ENCODE results near the gene PDZRN3.

The PDZRN3 gene

DNA sequence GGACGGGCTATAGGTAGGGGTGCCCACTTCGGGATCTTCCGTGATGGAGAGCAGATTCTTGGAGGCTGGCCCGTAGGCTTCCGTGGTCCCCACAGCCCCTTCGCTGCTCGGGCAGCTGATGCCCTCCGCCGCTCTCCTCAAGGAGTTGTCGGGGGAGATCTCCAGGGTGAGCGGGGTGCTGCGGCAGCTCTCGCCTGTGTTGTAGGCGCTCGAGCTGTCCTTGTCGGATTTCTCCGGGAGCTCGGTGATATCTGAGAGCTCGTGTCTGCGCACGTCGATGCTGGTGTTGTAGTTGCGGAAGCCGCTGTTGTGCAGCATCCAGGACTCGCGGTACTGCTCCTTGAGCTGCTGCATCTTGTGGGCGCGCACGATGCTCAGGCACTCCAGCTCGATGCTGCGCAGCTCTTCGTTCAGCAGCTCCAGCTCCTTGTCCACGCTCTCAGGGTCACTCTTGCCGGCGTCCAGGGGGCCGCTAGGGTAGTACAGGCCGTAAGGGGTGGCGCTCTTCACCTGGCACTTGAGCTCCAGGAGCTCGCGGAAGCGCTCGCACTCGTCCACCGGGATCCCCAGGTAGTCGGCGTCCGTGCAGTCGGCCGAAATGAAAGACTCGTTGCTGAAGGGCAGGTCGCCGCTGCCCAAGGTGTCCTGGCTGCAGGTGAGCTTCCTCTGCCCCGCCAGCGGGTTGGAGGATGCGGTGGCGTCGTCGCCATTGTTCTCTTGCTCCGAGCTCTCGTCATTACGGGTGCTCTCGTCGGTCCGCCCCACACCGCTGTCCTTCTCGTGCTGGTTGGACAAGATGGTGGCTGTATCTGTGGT is 240.4 kb downstream of the PDZRN3 start:
- no peak for DNase-seq (ENCODE audit: low read depth)

DNA sequence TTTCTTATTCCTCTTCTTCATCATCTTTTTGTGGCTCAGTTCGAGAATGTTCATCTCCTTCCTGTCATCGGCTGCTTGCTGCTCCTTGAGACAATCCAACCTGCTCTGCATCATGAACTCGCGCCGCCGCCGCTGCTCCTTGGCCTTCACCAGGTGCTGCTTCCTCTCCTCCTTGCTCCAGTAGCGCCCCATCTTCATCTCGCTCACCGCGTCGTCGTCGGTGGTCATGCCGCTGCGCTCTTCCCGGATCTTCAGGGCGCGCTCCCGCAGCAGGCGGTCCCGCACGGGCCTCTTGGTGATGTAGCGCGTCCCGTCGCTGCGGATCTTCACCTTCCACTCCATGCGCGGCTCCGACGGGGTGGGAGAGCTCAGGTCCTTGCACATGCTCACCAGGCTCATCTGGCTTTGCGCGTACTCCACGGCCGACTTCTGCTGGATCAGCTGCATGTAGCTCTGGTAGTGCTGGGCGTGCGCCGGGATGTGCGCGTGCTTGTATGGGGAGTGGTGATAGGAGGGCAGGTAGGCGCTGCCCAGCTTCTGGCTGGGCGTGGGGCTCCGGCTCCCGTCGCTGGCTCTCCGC is 241.2 kb downstream of the PDZRN3 start:
- DNase-seq (ENCODE audit: low read depth) = no peak

DNA sequence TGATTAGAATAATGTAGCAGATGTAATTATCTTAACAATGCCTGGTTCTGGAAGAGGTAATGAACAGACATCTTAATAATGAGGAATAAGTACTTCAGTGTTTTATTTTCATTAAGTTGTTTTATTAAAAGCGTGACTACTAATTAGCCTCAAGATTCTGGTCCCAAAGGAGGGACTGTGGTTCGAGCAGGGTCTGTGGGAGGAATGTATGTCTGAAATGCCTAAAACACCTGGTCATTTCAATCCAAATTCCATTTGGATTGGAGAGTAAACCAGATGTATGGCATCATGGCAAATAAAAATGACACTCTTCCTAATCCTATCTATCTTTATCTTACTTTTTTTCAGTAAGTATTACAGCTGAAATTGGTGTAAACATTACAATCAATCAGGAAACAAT is 243.2 kb downstream of the PDZRN3 start:
- DNase-seq (ENCODE audit: low read depth) = no peak

DNA sequence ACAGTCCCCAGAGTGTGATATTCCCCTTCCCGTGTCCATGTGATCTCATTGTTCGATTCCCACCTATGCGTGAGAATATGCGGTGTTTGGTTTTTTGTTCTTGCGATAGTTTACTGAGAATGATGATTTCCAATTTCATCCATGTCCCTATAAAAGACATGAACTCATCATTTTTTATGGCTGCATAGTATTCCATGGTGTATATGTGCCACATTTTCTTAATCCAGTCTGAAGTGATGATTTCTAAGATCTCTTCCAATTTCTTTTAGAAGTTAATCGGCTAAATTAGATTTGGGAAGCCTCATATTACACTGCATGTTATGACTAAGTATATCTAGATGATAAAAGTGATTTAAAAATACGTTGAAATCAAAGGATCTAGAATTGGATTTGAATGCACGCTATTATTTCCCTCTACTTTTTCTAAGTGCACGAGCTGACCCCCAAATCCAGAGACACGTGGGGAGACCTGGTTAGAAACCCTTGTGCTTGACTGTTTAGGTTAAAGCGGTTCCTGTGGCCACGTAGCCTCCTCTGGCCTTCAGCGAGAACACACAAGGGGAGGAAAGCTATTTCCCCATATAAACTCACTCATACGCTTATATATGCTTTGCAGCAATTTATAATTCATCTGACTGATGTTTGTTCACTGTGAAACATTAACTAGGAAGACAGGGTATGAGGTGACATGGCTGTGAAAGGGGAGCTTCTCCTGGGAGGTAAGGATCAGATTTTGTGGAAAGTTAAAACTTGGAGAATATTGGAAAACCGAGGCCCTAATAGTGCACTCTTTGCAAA is 243.8 kb downstream of the PDZRN3 start:
- no peak for DNase-seq (ENCODE audit: low read depth)

DNA sequence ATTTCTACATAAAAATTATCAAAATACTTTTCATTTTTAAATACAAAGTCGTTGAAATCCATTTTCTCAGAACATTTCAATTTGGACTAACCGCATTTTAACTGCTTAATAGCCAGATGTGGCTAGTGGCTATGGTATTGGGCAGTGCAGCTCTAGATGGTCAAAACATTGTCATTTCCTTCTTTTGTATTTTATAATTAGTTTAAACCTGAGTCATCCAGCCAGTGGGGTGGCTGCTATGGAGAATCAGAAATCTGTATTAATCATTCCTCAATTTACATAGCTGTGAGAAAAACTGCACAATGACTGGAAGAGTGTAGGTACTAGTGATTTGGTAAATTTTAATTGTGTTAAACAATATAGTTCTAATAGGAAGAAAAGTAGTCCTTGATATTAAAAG is 245.3 kb downstream of the PDZRN3 start:
- DNase-seq (ENCODE audit: low read depth) = no peak

- DNase-seq (ENCODE audit: low read depth) = no peak
These were observed 246.5 kb downstream of the PDZRN3 start for GRCh38 chr3:73378207-73378606.

DNA sequence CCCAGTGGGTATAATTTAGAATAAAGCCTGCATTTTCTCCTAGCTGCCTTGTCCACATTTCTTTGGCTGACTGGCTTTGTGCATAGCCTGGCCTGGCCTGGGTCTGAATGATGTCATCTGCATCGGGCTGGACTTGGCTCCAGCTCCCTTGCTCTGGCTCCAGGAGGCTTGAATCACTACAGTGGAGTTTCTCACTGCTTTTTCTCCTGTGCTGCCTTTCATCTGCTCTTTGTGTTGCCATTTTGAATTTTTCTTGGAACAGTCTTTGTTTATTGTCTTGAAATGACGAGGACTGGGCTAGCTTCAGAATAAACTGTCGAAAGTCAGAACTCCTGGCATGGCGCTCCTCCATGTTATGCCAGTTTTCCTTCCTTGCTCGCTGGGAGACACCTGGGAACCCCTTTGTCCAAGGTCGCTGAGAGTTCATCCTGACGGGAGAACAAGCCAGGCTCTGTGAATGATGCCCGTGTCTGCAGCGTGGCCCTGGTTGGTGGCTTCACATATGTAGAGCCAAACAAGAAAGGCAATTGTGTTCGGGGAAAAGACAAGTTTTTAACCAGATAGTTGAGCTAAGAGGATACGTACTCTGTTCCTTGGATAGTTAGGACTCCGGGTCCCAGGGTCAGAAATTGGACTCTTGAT is 258.9 kb downstream of the PDZRN3 start:
- peak; percentile 30 for DNase-seq (ENCODE audit: low read depth)

GRCh38 chr3:73364517-73364916 is 260.2 kb downstream of the PDZRN3 start:
- no peak for DNase-seq (ENCODE audit: low read depth)

DNA sequence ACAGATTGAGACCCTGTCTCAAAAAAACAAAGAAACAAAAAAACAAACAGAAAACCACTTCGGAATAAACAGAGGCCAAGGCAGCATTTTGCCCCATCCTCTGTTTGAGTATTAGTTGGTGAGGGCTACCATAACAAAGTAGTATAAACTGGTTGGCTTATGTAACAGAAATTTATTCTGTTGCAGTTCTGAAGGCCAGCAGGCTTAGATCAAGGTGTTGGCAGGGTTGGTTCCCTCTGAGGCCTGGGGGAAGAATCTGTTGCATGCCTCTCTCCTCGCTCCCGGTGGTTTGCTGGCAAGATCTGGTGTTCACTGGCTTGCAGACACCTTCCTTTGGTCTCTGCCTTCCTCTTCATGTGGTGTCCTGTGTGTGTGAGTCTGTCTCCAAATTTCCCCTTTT is 261.6 kb downstream of the PDZRN3 start:
- DNase-seq (ENCODE audit: low read depth) = no peak

DNA sequence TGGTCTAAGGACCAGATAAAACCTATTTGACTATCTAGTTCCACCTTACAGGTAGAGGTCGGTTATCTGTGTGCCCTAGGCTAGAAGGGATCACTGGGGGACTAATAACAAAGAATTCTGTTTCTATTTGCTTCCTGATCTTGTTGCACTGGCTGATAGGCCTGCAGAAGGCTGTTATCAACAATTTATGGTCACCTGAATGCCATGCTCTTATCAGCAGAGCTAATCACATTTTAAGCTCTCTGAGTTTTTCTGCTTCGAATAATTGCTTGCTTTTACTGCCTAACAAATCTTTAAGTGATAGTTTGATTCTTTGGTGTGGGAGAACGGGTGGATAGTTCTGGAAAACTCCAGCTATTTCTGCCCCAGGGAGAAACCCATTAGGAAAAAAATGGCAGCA is 263.1 kb downstream of the PDZRN3 start:
- no peak for DNase-seq (ENCODE audit: low read depth)

- no peak for DNase-seq (ENCODE audit: low read depth)
These were observed 271.0 kb downstream of the PDZRN3 start for GRCh38 chr3:73353649-73354217.

- DNase-seq (ENCODE audit: low read depth) = no peak
These were observed 271.7 kb downstream of the PDZRN3 start for GRCh38 chr3:73352841-73353645.

GRCh38 chr3:73351423-73352071 is 273.2 kb downstream of the PDZRN3 start:
- DNase-seq (ENCODE audit: low read depth) = no peak

DNA sequence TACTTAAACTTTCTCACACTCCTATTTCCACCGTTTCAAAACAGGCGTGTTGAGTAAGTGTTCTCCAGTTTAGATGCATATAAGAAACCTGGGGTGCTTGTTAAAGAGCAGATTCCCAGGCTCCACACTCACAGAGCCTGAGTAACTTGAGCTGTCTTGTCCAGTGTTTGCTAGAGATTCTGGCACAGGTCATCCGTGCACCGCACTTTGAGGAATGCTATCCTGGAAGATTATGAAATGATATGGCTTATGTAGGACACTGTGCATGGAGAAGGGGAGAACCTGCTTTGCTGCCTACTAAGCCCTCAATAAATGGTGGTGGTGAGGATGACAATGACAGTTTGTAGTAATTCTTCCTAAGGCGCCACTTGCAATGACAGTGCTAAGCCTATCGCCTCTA is 273.7 kb downstream of the PDZRN3 start:
- no peak for DNase-seq (ENCODE audit: low read depth)

- no peak for DNase-seq (ENCODE audit: low read depth)
These were observed 275.1 kb downstream of the PDZRN3 start for GRCh38 chr3:73349657-73350056.

GRCh38 chr3:73342077-73342476 is 282.7 kb downstream of the PDZRN3 start:
- DNase-seq (ENCODE audit: low read depth) = no peak

GRCh38 chr3:73341272-73341935 is 283.3 kb downstream of the PDZRN3 start:
- no peak for DNase-seq (ENCODE audit: low read depth)

DNA sequence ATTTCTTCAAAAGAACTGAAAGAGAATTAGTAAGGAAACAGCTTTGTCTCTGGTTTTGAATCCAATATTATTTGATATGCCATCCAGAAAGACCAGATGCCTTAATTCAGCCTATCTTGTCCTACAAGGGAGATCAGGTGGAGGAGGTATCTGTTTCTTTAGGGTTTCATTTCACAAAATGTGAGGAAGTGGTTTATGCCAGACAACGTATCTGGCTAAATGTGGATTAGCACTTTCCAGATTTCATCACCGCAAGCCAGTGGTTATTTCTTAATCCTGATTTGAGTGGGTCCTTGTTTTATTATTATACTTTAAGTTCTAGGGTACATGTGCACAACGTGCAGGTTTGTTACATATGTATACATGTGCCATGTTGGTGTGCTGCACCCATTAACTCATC is 292.2 kb downstream of the PDZRN3 start:
- no peak for DNase-seq (ENCODE audit: low read depth)

Measured in fibroblast of gingiva (primary cell).